Embryonic facial prominence (tissue), 1 donor: ENCODE data around the gene HLA-B.
A peak's percentile ranks its signal among the peaks of the same experiment; 100 is the strongest.
"Not testable (repeated sequence)": the region's sequence is repeated elsewhere in the genome, so short reads cannot be mapped to it uniquely, and the experiment has no call there.

Experiments used
- DNase-seq: peaks from one replicate; pipeline ENCODE4 v3.0.0-alpha.2; 2016; ENCODE audit errors: extremely low spot score

Gene HLA-B

GRCh38 chr6:31356946-31357466, at the start of gene HLA-B:
TSS of gene HLA-B (minus strand) at chr6:31357179. CDS start at chr6:31357158, 21 bp downstream.
- no peak for DNase-seq

- no peak for DNase-seq
Measured at GRCh38 chr6:31405996-31406395, 49.0 kb upstream of the HLA-B start.

- DNase-seq = not testable (repeated sequence)
Measured at GRCh38 chr6:31404061-31404364, 47.0 kb upstream of the HLA-B start.

GRCh38 chr6:31403283-31404060, 46.5 kb upstream of the HLA-B start, which contains the start of gene MICA:
TSS of gene MICA (plus strand) at chr6:31403595. CDS start at chr6:31403633, 38 bp downstream.
- DNase-seq = peak; percentile 48

- DNase-seq = no peak
Measured at GRCh38 chr6:31402324-31403282, 45.6 kb upstream of the HLA-B start.

GRCh38 chr6:31401403-31401802, 44.4 kb upstream of the HLA-B start:
- no peak for DNase-seq

- DNase-seq = no peak
Measured at GRCh38 chr6:31400467-31401289, 43.7 kb upstream of the HLA-B start.

- DNase-seq = peak; percentile 73
Measured at GRCh38 chr6:31399589-31400466, 42.8 kb upstream of the HLA-B start.

- DNase-seq = no peak
Measured at GRCh38 chr6:31397901-31398525, 41.0 kb upstream of the HLA-B start.

- DNase-seq = not testable (repeated sequence)
Measured at GRCh38 chr6:31397153-31397499, 40.1 kb upstream of the HLA-B start.

- no peak for DNase-seq
Measured at GRCh38 chr6:31396422-31397152, 39.6 kb upstream of the HLA-B start.

GRCh38 chr6:31395832-31396231, 38.9 kb upstream of the HLA-B start:
- no peak for DNase-seq

GRCh38 chr6:31394381-31394780, 37.4 kb upstream of the HLA-B start:
- no peak for DNase-seq

- DNase-seq = no peak
Measured at GRCh38 chr6:31393932-31394331, 37.0 kb upstream of the HLA-B start.

GRCh38 chr6:31389802-31390132, 32.8 kb upstream of the HLA-B start:
- DNase-seq = not testable (repeated sequence)

- DNase-seq = not testable (repeated sequence)
Measured at GRCh38 chr6:31388916-31389801, 32.2 kb upstream of the HLA-B start.

GRCh38 chr6:31386977-31387376, 30.0 kb upstream of the HLA-B start:
- DNase-seq = no peak

GRCh38 chr6:31386099-31386498, 29.1 kb upstream of the HLA-B start:
- DNase-seq = no peak

GRCh38 chr6:31385041-31385440, 28.1 kb upstream of the HLA-B start:
- DNase-seq = no peak
